GM19099 (cell line): ENCODE measurements around the gene SGPP2.

Experiments used
- POLR2A ChIP-seq: IDR thresholded peaks from 3 replicates; pipeline ENCODE4 v1.6.1; 2011; ENCODE audit warnings: low read depth; ENCODE audit not compliant: insufficient read length; ENCODE audit errors: extremely low read depth

SGPP2 gene

GRCh38 chr2:222420508-222420907 lies 3.8 kb upstream of the SGPP2 start:
- TF ChIP-seq POLR2A = no peak

GRCh38 chr2:222421626-222422025 lies 2.7 kb upstream of the SGPP2 start:
- TF ChIP-seq POLR2A = no peak

GRCh38 chr2:222423186-222423585 lies 1.2 kb upstream of the SGPP2 start:
- TF ChIP-seq POLR2A = no peak

GRCh38 chr2:222423632-222424275 lies 589 bp upstream of the SGPP2 start:
- peak; percentile 66 for TF ChIP-seq POLR2A

GRCh38 chr2:222424729-222425671 lies 657 bp downstream of the SGPP2 start:
- TF ChIP-seq POLR2A = peak; percentile 41

GRCh38 chr2:222427646-222428301 lies 3.4 kb downstream of the SGPP2 start:
- peak; percentile 17 for TF ChIP-seq POLR2A

- TF ChIP-seq POLR2A = no peak
These were observed 5.7 kb downstream of the SGPP2 start for GRCh38 chr2:222430071-222430470.

GRCh38 chr2:222430681-222431080 lies 6.3 kb downstream of the SGPP2 start:
- no peak for TF ChIP-seq POLR2A

GRCh38 chr2:222431869-222432268 lies 7.5 kb downstream of the SGPP2 start:
- no peak for TF ChIP-seq POLR2A

- no peak for TF ChIP-seq POLR2A
These were observed 9.2 kb downstream of the SGPP2 start for GRCh38 chr2:222433332-222434173.

- no peak for TF ChIP-seq POLR2A
These were observed 9.9 kb downstream of the SGPP2 start for GRCh38 chr2:222434204-222434603.

- no peak for TF ChIP-seq POLR2A
These were observed 11.7 kb downstream of the SGPP2 start for GRCh38 chr2:222436040-222436413.

- no peak for TF ChIP-seq POLR2A
These were observed 15.3 kb downstream of the SGPP2 start for GRCh38 chr2:222439692-222440091.

- no peak for TF ChIP-seq POLR2A
These were observed 16.5 kb downstream of the SGPP2 start for GRCh38 chr2:222440673-222441422.
